Measurements from ENCODE around the gene DUSP9.
"Not testable (repeated sequence)": the region's sequence is repeated elsewhere in the genome, so short reads cannot be mapped to it uniquely, and the experiment has no call there.

Gene DUSP9

DNA sequence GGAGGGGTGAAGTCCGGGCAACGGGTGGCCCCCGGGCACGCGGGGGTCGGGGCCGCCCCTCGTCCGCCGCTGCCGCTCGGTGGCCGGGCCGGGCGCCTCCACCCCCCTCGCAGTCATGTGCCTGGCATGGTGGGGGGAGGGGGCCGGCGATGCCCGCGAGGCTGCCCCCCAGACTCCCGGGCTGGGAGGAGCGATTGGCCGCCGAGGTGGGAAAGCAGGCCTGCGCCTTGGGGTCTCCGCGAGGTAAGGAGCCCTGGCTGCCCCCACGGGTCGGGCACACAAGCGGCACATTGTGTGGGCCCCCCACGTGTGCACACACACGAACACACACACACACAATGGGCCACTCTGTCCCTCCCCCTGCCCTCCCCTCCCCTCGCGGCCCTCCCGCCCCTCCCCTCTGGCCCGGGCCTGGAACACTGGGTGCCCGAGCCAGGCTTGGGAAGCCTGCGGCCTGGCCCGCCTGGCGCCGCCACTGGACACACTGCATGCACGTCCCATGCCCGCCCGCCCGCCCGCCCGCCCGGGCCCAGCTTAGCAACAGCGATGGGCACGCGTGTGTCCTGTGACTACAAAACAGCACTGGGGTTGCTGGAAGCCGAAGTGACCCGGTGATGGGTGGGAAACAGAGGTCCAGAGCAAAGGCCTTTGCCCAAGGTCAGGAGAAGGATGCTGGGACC, 42.0 kb downstream of the DUSP9 start:
- DNase-seq (ENCODE audit: low read depth, low spot score): no peak
- H3K27ac ChIP-seq: peak overlapping the region; percentile 39

DNA sequence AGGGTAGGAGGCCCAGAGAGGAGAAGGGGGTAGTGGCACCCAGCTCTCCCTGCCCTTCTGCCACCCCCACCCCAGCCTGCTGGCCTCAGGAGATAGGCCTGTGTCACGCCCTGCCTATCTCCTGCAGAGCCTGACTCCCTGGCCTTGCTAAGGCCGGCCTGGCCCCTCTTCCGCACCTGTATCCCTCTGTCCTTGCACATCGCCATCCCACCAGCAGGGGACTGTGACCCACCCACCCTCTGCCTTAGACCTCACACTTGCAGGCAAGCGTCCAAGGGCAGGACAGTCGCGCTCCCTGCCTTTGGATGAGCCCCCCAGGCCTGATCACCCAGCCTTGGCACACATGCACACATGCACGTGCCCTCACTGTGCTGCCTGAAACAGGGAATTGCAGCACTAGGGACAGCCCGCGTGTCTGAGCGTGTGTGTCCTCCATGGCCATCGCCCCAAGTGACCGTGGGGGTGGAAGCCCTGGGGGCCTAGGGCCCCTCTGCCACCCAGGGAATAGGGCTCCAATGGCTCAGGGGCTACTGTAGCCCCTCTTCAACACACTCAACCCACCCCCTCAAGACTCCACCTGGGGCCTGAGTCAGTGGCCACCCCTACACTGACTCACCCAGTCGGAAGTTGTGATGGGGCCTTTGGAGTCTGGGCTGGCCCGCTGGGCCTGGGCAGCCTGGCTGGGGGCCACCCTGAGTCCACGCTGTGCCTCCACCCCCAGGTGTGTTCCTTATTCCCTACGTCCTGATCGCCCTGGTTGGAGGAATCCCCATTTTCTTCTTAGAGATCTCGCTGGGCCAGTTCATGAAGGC, 42.9 kb downstream of the DUSP9 start:
- peak overlapping the region; percentile 9 for H3K27ac ChIP-seq
- DNase-seq (ENCODE audit: low read depth, low spot score): no peak

GRCh38 chrX:153690466-153690865, 43.5 kb downstream of the DUSP9 start:
- H3K27ac ChIP-seq: no peak overlapping the region
- DNase-seq (ENCODE audit: low read depth, low spot score): no peak

DNA sequence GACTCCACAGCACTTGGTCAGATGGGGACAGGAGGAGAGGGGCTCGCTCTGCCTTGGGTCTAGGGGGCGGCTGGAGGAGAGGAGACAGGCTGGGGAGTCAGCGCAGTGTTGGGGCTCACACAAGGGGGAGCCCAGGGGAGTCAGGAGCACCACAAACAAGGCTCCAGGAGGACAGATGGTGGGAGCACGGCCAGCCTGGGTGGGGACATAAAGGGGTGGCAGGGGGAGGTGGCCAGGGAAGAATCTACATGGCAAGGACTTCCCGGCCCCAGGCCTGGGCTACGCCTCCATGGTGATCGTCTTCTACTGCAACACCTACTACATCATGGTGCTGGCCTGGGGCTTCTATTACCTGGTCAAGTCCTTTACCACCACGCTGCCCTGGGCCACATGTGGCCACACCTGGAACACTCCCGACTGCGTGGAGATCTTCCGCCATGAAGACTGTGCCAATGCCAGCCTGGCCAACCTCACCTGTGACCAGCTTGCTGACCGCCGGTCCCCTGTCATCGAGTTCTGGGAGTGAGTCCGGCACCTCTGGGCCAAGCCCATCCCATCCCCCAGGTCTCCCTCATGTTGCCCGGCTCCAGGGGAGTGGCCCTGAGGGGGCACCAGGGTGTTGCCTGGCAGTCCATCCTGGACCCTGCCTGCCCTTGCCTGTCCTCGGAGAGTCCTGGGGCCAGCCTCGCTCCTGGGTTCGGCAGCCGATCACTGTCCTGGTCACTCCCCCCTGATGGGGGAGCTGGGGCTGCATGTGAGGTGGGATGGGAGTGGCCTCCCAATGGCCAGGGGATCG, 44.2 kb downstream of the DUSP9 start:
- not testable (repeated sequence) for DNase-seq (ENCODE audit: low read depth, low spot score); H3K27ac ChIP-seq

DNA sequence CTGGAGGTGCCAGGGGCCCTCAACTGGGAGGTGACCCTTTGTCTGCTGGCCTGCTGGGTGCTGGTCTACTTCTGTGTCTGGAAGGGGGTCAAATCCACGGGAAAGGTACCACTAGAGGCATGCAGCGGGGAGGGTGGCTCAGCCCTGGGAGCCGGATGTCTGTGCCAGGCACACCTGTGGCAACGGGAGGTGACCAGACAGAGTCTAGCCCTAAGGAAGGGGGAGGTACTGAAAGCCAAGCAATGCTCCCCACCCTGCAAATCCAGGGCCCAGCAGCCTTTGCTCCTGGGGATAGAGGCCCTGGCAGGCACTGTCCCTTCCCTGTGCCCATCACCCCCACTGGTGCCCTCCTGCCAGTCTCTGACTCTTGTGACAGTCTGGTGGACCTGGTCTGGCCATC, 45.0 kb downstream of the DUSP9 start:
- DNase-seq (ENCODE audit: low read depth, low spot score): no peak
- no peak overlapping the region for H3K27ac ChIP-seq

- H3K27ac ChIP-seq: no peak overlapping the region
These were observed 45.7 kb downstream of the DUSP9 start for GRCh38 chrX:153692611-153693156.

GRCh38 chrX:153693216-153694086, 46.4 kb downstream of the DUSP9 start:
- DNase-seq (ENCODE audit: low read depth, low spot score): no peak

More at GRCh38 chrX:153692611-153693156, 45.7 kb downstream of the DUSP9 start:
- no peak for DNase-seq (ENCODE audit: low read depth, low spot score)

DNA sequence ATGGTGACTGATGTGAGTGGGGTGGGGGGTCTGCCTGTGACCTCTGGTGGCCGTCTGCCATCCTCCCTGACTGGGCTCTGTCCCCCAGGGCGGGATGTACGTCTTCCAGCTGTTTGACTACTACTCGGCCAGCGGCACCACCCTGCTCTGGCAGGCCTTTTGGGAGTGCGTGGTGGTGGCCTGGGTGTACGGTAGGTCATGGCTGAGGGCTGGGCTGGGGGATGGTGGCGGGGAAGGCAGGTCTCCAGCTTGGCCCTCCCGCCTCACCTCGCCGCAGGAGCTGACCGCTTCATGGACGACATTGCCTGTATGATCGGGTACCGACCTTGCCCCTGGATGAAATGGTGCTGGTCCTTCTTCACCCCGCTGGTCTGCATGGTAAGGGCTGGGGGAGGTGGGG, 47.3 kb downstream of the DUSP9 start:
- H3K27ac ChIP-seq; DNase-seq (ENCODE audit: low read depth, low spot score): not testable (repeated sequence)

More at GRCh38 chrX:153693216-153694086, 46.4 kb downstream of the DUSP9 start:
- no peak overlapping the region for H3K27ac ChIP-seq

GRCh38 chrX:153694687-153695270, 47.8 kb downstream of the DUSP9 start:
- H3K27ac ChIP-seq: no peak overlapping the region
- no peak for DNase-seq (ENCODE audit: low read depth, low spot score)

- no peak for DNase-seq (ENCODE audit: low read depth, low spot score)
- H3K27ac ChIP-seq: no peak overlapping the region
These were observed 49.1 kb downstream of the DUSP9 start for GRCh38 chrX:153696100-153696499.

DNA sequence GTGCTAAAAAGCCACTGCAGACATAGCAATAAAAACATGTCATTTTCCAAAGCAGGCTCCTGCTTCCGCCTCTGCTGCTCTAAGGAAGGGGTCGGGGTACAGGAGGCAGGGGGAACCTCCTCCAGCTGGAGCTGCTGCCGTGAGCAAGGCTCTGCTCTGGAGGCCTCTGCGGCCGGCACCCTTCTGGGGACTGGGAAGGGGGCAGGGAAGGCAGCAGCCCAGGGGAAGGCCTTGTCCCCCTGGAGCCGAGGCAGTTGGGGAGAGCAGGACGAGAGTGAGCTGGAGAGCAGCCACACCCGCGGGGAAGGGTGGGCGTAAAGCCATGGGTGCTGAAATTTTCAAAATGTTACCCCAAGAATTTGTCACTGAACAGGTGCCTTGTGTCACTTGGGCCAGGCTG, 49.5 kb downstream of the DUSP9 start:
- H3K27ac ChIP-seq; DNase-seq (ENCODE audit: low read depth, low spot score): not testable (repeated sequence)

GRCh38 chrX:153696986-153697722, 50.2 kb downstream of the DUSP9 start:
- peak overlapping the region; percentile 8 for H3K27ac ChIP-seq
- DNase-seq (ENCODE audit: low read depth, low spot score): not testable (repeated sequence)

DNA sequence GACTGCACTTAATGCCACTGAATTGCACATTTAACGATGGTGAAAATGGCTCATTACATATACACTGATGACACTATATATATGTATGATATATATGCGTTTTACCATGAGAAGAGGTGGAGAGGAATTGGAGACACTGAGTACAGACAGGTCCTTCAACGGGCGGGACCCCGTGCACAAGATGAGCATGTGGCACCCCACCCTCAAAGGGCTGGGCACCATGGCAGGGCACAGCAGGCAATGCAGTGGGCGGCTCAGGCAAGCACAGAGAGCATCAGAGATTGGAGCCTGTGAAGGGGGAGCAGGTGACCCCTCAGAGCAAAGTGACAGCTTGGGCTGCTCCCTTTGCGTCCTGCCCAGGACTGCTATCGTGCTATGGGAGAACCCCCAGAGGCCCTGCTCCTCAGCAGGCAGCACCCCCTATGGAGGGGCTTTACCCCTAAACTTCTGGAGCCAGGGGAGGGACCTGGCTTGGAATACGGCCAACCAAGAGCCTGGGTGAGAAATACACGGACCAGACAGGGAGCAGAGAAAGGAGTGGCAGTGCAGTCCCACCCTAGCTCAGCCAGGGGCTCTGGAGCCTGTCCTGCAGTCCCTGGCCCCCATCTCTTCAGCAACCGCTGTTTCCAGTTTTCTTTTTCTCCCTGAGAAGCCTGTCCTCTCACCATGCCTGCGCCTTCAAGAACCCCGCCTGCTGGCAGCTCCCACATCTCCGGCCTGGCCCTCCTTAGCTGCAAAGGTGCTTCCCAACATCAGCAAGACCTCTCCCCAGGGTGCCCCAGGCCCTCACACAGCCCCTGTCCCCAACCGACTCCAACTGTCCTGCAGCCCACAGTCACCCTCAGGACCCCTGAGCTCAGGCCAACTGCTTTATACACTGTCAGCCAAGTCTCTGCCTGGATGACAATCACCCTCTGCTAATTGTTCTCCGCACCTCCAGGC, 51.2 kb downstream of the DUSP9 start:
- peak overlapping the region; percentile 8 for H3K27ac ChIP-seq
- no peak for DNase-seq (ENCODE audit: low read depth, low spot score)

DNA sequence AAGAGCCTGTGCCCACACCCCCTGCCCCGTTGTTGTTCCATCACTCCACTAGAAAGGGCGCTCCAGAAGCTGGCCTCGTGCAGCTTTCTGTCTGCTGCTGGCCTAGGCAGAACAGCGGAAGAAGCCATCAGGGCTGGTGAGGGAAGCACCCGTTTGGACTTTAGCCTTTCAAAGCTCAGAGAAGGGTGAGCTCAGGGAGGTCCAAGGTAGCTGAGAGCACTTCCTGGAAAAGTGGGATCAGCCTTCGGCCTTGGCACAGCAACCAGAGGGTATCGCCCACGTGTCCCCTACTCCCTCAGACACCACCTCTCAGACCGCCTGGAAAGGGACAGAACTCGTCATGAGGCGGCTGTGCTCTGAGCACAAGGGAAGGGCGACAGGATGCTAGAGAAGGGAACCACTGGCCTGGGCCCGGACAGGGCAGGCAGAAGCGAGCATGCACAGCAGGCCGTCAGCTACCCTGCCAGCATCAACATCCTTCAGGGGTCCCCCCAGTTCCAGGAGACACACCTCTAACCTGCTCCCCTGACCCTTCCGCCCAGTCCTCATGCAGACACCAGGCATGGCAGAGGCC, 52.3 kb downstream of the DUSP9 start:
- DNase-seq (ENCODE audit: low read depth, low spot score); H3K27ac ChIP-seq: not testable (repeated sequence)

DNA sequence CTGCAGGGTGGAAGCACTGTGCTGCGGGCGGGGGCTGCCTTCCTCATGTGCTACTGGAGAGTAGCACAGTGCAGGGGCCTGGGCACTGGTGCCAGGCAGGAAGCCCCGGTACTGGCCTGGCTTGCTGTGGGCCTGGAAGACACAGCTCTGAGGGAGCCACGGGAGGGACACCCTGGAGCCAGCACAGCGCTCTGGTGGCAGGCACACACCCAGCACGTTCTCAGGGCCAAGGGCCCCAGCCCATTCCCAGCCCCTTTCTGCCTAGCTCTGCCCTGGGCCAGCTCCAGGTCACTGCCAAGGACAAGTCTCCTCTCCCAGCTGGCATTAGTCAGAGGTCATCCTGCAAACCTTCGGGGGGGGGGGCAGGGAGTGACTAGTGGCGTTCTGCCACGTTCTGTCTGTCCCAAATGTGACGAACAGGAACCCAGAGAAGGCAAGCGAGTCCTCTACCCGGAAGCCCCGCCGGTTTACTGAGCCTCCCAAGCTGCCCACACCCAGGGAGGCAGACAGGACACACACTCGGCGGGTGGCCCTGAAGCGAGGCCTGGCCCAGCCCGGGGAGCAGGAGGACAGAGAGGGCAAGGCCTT, 52.9 kb downstream of the DUSP9 start:
- not testable (repeated sequence) for H3K27ac ChIP-seq; DNase-seq (ENCODE audit: low read depth, low spot score)

DNA sequence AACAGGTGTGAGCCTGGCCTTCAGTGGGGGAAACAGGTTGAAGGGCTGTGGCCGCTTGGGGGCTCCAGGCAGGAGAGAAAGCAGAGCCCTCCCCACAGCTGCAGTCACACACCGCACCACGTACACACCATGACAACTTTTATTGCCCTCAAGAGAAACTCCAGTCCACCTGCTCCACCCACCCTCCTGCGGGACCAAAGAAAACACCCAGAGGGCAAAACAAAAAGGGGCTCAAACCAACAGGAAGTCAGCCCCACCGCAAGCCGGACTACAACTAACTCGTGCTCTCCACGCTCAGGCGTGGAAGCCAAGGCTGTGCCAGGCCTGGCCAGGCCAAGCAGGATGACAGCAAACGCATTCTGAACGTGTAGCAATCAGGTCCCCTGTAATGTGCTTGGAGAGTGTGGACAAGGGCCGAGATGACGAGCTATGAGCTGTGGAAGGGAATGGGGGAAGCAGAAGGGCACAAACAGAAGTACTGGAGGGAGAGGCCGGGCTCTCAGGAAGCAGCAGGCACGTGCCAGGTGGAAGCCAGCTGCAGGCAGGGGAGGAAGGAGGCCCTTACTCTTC, 53.5 kb downstream of the DUSP9 start:
- no peak overlapping the region for H3K27ac ChIP-seq
- no peak for DNase-seq (ENCODE audit: low read depth, low spot score)
